Measurements from ENCODE around the gene FASTK.

GRCh38 chr7:151045967-151046366 is 34.6 kb downstream of the FASTK start:
- no peak for TF ChIP-seq MAFK (IDR thresholded peaks at IDR 0.05; ENCODE audit: low read depth, low read length)
- TF ChIP-seq CTCF (conservative IDR thresholded peaks at IDR 0.05; ENCODE audit: low read depth, low read length) = no peak
- TF ChIP-seq MAZ (IDR thresholded peaks at IDR 0.05; ENCODE audit: borderline replicate concordance, low read depth, low read length) = no peak
